Osteocyte (in vitro differentiated cells): ENCODE results near the gene TRIM43. TPM values are rescaled to one million over a fixed set of nuclear protein-coding genes. Genes with fewer than 3 reads are reported as not detected.
"Not testable (repeated sequence)": the region's sequence is repeated elsewhere in the genome, so short reads cannot be mapped to it uniquely, and the experiment has no call there.

ENCODE experiments used
- DNase-seq: peaks from one replicate; pipeline ENCODE4 v3.0.0; 2021; ENCODE audit warnings: mixed read lengths; ENCODE audit not compliant: unreplicated experiment; ENCODE audit errors: extremely low spot score
- H3K27ac Mint-ChIP-seq: one replicate; pipeline ENCODE4 v1.8.0; 2021; ENCODE audit warnings: mild to moderate bottlenecking, mixed read lengths; ENCODE audit not compliant: unreplicated experiment
- H3K27me3 Mint-ChIP-seq: one replicate; pipeline ENCODE4 v1.8.0; 2021; ENCODE audit warnings: mixed read lengths; ENCODE audit not compliant: unreplicated experiment
- H3K36me3 Mint-ChIP-seq: one replicate; pipeline ENCODE4 v1.8.0; 2021; ENCODE audit warnings: mixed read lengths; ENCODE audit not compliant: unreplicated experiment
- H3K4me1 Mint-ChIP-seq: one replicate; pipeline ENCODE4 v1.8.0; 2021; ENCODE audit warnings: mixed read lengths; ENCODE audit not compliant: unreplicated experiment
- H3K4me3 Mint-ChIP-seq: one replicate; pipeline ENCODE4 v1.8.0; 2021; ENCODE audit warnings: mild to moderate bottlenecking, moderate library complexity, mixed read lengths; ENCODE audit not compliant: unreplicated experiment
- H3K9me3 Mint-ChIP-seq: one replicate; pipeline ENCODE4 v1.8.0; 2021; ENCODE audit warnings: mixed read lengths; ENCODE audit not compliant: unreplicated experiment
- total RNA-seq: library from RNA; stranded (reverse); gene quantifications from 2 replicates; pipeline ENCODE4 v1.2.1, GENCODE V29; 2021
- TF ChIP-seq, protein P1 (sequence below): fragments of 200-600 bp; sonication (generic); IDR thresholded peaks from 2 replicates; pipeline ENCODE4 v1.5.0; 2021; ENCODE audit warnings: antibody characterized with exemption, mild to moderate bottlenecking, moderate library complexity

The TRIM43 gene
- total RNA-seq, 1 donor from 2014 or later: not detected

DNA sequence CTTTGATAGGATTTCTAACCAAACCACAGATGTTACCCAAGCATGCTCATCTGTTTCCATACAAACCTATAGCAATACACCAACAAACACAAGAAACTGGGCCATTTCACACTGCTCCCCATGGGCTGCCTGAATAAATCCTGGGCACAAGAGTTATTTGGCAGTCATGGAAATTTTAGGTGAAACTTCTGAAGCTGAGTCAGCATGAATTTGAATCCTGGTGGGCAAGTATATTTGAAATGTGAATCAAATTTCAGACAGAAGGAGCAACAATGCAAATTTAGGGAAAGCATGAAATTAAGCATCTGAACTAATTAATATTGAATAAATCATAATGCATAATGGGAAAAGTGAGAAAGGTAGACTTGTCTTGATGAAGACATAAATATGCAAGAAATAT is 15.9 kb upstream of the TRIM43 start:
- DNase-seq: no peak
- H3K9me3 Mint-ChIP-seq: no peaks in the 10 kb centered on the region
- H3K36me3 Mint-ChIP-seq: no peaks in the 10 kb centered on the region
- TF ChIP-seq, protein P1, sequence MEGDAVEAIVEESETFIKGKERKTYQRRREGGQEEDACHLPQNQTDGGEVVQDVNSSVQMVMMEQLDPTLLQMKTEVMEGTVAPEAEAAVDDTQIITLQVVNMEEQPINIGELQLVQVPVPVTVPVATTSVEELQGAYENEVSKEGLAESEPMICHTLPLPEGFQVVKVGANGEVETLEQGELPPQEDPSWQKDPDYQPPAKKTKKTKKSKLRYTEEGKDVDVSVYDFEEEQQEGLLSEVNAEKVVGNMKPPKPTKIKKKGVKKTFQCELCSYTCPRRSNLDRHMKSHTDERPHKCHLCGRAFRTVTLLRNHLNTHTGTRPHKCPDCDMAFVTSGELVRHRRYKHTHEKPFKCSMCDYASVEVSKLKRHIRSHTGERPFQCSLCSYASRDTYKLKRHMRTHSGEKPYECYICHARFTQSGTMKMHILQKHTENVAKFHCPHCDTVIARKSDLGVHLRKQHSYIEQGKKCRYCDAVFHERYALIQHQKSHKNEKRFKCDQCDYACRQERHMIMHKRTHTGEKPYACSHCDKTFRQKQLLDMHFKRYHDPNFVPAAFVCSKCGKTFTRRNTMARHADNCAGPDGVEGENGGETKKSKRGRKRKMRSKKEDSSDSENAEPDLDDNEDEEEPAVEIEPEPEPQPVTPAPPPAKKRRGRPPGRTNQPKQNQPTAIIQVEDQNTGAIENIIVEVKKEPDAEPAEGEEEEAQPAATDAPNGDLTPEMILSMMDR: no peak
- H3K4me3 Mint-ChIP-seq: no peak overlapping the region
- peaks cover 27% of the 10 kb centered on the region for H3K27me3 Mint-ChIP-seq
- no peak overlapping the region for H3K27ac Mint-ChIP-seq
- H3K4me1 Mint-ChIP-seq: no peaks in the 10 kb centered on the region

- TF ChIP-seq, protein P1: no peak
- H3K4me3 Mint-ChIP-seq: no peak overlapping the region
- no peaks in the 10 kb centered on the region for H3K9me3 Mint-ChIP-seq
- no peaks in the 10 kb centered on the region for H3K4me1 Mint-ChIP-seq
- no peaks in the 10 kb centered on the region for H3K36me3 Mint-ChIP-seq
- no peak for DNase-seq
- peaks cover 27% of the 10 kb centered on the region for H3K27me3 Mint-ChIP-seq
- no peak overlapping the region for H3K27ac Mint-ChIP-seq
These were observed 13.3 kb upstream of the TRIM43 start for GRCh38 chr2:95578539-95578938.

- not testable (repeated sequence) for H3K9me3 Mint-ChIP-seq, DNase-seq, H3K27ac Mint-ChIP-seq, H3K4me3 Mint-ChIP-seq, H3K4me1 Mint-ChIP-seq, H3K36me3 Mint-ChIP-seq
- H3K27me3 Mint-ChIP-seq: peaks cover 22% of the 10 kb centered on the region
These were observed 8.3 kb upstream of the TRIM43 start for GRCh38 chr2:95583545-95583944.

DNA sequence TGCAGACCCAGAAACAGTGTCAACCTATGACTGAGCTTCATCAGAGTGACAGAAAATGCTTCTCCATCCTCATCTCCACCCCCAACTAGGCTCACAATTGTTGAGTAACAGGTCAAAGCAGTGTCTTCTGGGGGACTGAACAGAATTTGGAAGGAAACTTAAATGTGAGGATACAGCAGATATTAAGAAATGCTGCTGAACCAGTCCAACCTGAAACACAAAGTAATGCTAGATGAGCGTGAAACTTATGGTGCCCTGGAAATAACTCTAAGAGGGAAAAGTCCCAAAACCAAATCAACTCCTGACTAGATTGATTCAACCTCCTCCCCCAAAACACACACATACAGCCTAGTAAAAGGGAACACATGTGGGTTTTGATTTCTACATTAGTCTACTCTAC is 7.5 kb upstream of the TRIM43 start:
- H3K36me3 Mint-ChIP-seq, H3K4me3 Mint-ChIP-seq, H3K27ac Mint-ChIP-seq, H3K4me1 Mint-ChIP-seq, H3K9me3 Mint-ChIP-seq, DNase-seq: not testable (repeated sequence)
- H3K27me3 Mint-ChIP-seq: peaks cover 17% of the 10 kb centered on the region

GRCh38 chr2:95589777-95590536 is 1.8 kb upstream of the TRIM43 start:
- DNase-seq, H3K36me3 Mint-ChIP-seq, H3K9me3 Mint-ChIP-seq, H3K4me3 Mint-ChIP-seq, H3K4me1 Mint-ChIP-seq, H3K27ac Mint-ChIP-seq: not testable (repeated sequence)
- H3K27me3 Mint-ChIP-seq: peaks cover 32% of the 10 kb centered on the region

GRCh38 chr2:95592973-95593372 is 1.2 kb downstream of the TRIM43 start:
- not testable (repeated sequence) for H3K36me3 Mint-ChIP-seq, DNase-seq, H3K4me3 Mint-ChIP-seq, H3K9me3 Mint-ChIP-seq, H3K4me1 Mint-ChIP-seq, H3K27ac Mint-ChIP-seq
- peaks cover 25% of the 10 kb centered on the region for H3K27me3 Mint-ChIP-seq

DNA sequence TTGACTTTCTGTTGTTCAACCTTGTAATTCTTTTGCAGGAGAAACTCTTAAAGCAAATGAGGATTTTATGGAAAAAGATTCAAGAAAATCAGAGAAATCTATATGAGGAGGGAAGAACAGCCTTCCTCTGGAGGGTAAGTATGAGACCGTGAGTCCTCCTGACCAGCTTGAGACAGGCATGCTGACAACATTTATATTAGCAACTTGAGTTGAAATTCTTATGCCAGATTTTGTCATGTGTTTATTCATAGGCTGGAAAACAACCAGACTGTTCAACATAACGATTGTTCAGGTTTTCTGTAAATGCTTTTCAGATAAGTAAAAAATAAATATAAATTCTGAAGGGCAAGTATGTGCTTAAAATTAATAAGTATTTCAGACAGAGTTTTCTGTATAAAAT is 3.2 kb downstream of the TRIM43 start:
- not testable (repeated sequence) for H3K4me3 Mint-ChIP-seq, DNase-seq, H3K27ac Mint-ChIP-seq, H3K36me3 Mint-ChIP-seq, H3K9me3 Mint-ChIP-seq, H3K4me1 Mint-ChIP-seq
- H3K27me3 Mint-ChIP-seq: peaks cover 15% of the 10 kb centered on the region

DNA sequence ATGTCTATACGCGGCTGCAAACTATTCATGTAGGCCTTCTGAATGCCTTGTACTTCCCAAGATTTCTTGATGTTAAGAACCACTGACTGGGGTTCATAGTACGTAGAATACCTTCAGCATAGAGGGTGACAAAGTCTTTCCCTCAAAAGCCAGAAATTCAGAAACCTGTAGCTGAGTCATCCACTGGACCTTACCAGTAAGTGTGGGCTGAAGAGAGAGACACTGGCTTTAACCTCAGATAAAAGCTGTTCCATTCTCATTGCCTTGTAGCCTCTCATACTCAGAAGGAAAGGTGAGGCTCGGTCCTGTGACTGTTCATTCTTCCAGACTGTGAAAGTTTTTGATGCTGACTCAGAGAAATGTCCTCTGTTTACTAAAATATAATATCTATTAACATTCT is 9.5 kb downstream of the TRIM43 start:
- not testable (repeated sequence) for H3K36me3 Mint-ChIP-seq, H3K4me3 Mint-ChIP-seq

DNA sequence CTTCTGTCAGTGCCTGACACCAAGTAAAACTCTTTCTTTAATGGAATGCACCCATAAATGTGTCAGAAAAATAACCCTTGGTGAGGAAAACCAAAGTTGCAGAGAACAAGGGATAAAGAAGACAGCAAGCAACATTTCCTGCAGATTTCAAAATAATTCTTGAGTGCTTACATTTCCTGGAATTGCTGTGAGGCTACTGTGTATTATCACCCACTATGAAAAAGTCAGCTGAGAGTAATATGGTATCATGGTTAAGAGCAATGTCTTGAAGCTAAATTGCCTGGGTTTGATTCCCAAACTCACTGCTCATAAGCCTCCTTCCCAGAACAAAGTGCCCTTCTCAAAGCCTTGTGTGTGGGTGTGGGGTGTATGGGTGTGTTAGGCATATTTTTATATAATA is 10.3 kb downstream of the TRIM43 start:
- not testable (repeated sequence) for H3K4me3 Mint-ChIP-seq, H3K9me3 Mint-ChIP-seq, H3K27me3 Mint-ChIP-seq, H3K4me1 Mint-ChIP-seq, DNase-seq, H3K36me3 Mint-ChIP-seq, H3K27ac Mint-ChIP-seq

More for the DNA sequence above, 9.5 kb downstream of the TRIM43 start:
- H3K9me3 Mint-ChIP-seq, H3K4me1 Mint-ChIP-seq, H3K27ac Mint-ChIP-seq, H3K27me3 Mint-ChIP-seq, DNase-seq: not testable (repeated sequence)

DNA sequence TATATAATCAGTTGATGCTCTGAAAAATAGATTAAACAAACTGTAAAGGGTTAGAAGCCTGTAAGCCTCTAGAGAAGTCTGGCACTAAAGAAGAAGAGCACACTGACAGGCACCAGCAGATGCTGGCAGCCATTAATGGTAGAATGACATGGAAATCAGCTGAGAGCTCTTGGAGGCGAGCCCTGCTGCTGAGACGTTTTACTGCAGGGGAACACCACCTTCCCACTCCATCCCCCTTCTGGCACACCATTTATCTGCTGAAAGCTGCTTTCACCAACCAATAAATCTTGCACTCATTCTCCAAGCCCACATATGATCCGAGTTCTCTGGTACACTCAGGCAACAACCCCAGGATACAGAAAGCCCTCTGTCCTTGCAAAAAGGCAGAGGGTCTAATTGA is 16.6 kb downstream of the TRIM43 start:
- not testable (repeated sequence) for DNase-seq, H3K27ac Mint-ChIP-seq, H3K36me3 Mint-ChIP-seq, H3K27me3 Mint-ChIP-seq, H3K4me1 Mint-ChIP-seq, H3K9me3 Mint-ChIP-seq, H3K4me3 Mint-ChIP-seq

- H3K9me3 Mint-ChIP-seq, DNase-seq, H3K27ac Mint-ChIP-seq, H3K27me3 Mint-ChIP-seq, H3K36me3 Mint-ChIP-seq, H3K4me1 Mint-ChIP-seq, H3K4me3 Mint-ChIP-seq: not testable (repeated sequence)
These were observed 18.0 kb downstream of the TRIM43 start for GRCh38 chr2:95609764-95610163.
